ENCODE results near the gene ESAM. TPM values are rescaled to one million over a fixed set of nuclear protein-coding genes. Genes with fewer than 3 reads are reported as not detected.

ESAM gene
- total and polyA plus RNA-seq, 2 of the 8 experiments (the other 6 are each of a cell fraction or from before 2014, with no cell fraction given) = 0.09 TPM; not detected in 1

DNA sequence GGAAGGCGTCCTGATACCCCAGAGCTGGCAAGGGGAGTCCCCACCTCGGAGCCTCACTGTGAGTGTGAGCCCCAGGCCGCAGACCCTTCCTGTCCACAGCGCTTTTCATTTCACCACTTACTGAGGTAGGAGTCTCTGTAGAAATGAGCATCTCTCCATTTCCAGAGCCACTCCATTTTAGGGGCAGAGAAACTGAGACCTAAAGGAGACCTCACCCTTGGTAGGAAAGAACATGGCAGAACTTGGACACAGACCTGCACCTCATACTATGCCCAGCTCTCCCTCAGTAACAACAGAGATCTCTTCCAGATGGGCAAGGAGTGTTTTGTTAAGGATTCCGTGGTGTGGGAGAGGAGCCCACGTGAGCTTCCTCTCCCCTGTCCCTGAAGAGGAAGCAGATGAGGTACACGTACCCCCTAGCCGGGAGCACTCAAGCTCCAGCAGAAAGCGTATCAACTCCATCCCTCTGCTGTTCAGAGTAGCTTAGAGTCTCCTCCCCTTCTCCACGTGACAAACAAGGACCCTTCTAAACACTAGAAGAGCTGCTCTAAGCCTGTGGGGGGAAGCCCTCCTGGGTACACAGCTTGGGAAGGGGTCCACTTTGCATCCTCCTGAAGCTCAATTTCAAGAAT, 9.5 kb downstream of the ESAM start (continued):
- TF ChIP-seq, protein P1, sequence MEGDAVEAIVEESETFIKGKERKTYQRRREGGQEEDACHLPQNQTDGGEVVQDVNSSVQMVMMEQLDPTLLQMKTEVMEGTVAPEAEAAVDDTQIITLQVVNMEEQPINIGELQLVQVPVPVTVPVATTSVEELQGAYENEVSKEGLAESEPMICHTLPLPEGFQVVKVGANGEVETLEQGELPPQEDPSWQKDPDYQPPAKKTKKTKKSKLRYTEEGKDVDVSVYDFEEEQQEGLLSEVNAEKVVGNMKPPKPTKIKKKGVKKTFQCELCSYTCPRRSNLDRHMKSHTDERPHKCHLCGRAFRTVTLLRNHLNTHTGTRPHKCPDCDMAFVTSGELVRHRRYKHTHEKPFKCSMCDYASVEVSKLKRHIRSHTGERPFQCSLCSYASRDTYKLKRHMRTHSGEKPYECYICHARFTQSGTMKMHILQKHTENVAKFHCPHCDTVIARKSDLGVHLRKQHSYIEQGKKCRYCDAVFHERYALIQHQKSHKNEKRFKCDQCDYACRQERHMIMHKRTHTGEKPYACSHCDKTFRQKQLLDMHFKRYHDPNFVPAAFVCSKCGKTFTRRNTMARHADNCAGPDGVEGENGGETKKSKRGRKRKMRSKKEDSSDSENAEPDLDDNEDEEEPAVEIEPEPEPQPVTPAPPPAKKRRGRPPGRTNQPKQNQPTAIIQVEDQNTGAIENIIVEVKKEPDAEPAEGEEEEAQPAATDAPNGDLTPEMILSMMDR (IDR thresholded peaks at IDR 0.05; ENCODE audit: control extremely low read depth in 1 of 3, insufficient read depth in 1 of 3, low read depth in 1 of 3, low read length in 3 of 3) = no peak
- TF ChIP-seq JUN (IDR thresholded peaks at IDR 0.05; ENCODE audit: low read depth, low read length) = no peak
- peak; percentile 16 for TF ChIP-seq CTBP2 (IDR thresholded peaks at IDR 0.05; ENCODE audit: borderline replicate concordance, insufficient read depth, insufficient read length, low read length)
